Left hindlimb (tissue), 1 donor: ENCODE measurements around the gene ETNK2.
A peak's percentile ranks its signal among the peaks of the same experiment; 100 is the strongest.
"Not testable (repeated sequence)": the region's sequence is repeated elsewhere in the genome, so short reads cannot be mapped to it uniquely, and the experiment has no call there.

Experiments
- DNase-seq: peaks from one replicate; pipeline ENCODE4 v3.0.0-alpha.2; 2018

The ETNK2 gene

GRCh38 chr1:204094313-204094729 lies 57.5 kb downstream of the ETNK2 start:
- DNase-seq = no peak

- no peak for DNase-seq
Measured at GRCh38 chr1:204093781-204094180, 58.1 kb downstream of the ETNK2 start.

- no peak for DNase-seq
Measured at GRCh38 chr1:204093421-204093717, 58.5 kb downstream of the ETNK2 start.

GRCh38 chr1:204092632-204093420 lies 59.0 kb downstream of the ETNK2 start:
- DNase-seq = no peak

- DNase-seq = no peak
Measured at GRCh38 chr1:204091787-204092312, 60.0 kb downstream of the ETNK2 start.

GRCh38 chr1:204091066-204091465 lies 60.8 kb downstream of the ETNK2 start:
- no peak for DNase-seq

GRCh38 chr1:204090132-204090531 lies 61.7 kb downstream of the ETNK2 start:
- DNase-seq = not testable (repeated sequence)

GRCh38 chr1:204089044-204089751 lies 62.6 kb downstream of the ETNK2 start:
- DNase-seq = peak; percentile 54

GRCh38 chr1:204088596-204088995 lies 63.2 kb downstream of the ETNK2 start:
- DNase-seq = no peak

GRCh38 chr1:204087893-204088528 lies 63.8 kb downstream of the ETNK2 start:
- DNase-seq = no peak

- DNase-seq = no peak
Measured at GRCh38 chr1:204087181-204087892, 64.5 kb downstream of the ETNK2 start.

- no peak for DNase-seq
Measured at GRCh38 chr1:204085876-204086275, 66.0 kb downstream of the ETNK2 start.

- peak; percentile 77 for DNase-seq
Measured at GRCh38 chr1:204084247-204084772, 67.5 kb downstream of the ETNK2 start.

GRCh38 chr1:204083491-204083890 lies 68.4 kb downstream of the ETNK2 start:
- DNase-seq = no peak

GRCh38 chr1:204081791-204082513 lies 69.9 kb downstream of the ETNK2 start:
- DNase-seq = no peak

GRCh38 chr1:204081164-204081790 lies 70.6 kb downstream of the ETNK2 start:
- DNase-seq = no peak
